Mesendoderm (in vitro differentiated cells): Measurements from ENCODE around the gene TWIST2.

Experiments
- DNase-seq: peaks from one replicate; pipeline ENCODE4 v3.0.0; 2013
- H2AK5ac ChIP-seq: 2 replicates; pipeline ENCODE4 v1.6.1; 2013; ENCODE audit warnings: low read length, inconsistent platforms
- H2BK120ac ChIP-seq: 2 replicates; pipeline ENCODE4 v1.6.1; 2013; ENCODE audit warnings: low read depth, mild to moderate bottlenecking, low read length, moderate library complexity, mixed read lengths
- H2BK15ac ChIP-seq: replicated peaks from 2 replicates; pipeline ENCODE4 v1.6.1; 2013; ENCODE audit warnings: low read depth, mild to moderate bottlenecking, moderate library complexity
- H2BK5ac ChIP-seq: 2 replicates; pipeline ENCODE4 v1.6.1; 2013; ENCODE audit warnings: low read length, inconsistent platforms
- H3K18ac ChIP-seq: 2 replicates; pipeline ENCODE4 v1.6.1; 2013; ENCODE audit warnings: mild to moderate bottlenecking, low read length, mixed read lengths
- H3K23ac ChIP-seq: one replicate; pipeline ENCODE4 v1.6.1; 2013; ENCODE audit warnings: low read length
- H3K27ac ChIP-seq: 2 replicates; pipeline ENCODE4 v1.5.1; 2013; ENCODE audit warnings: low read depth, mild to moderate bottlenecking, inconsistent platforms, low read length, moderate library complexity
- H3K27me3 ChIP-seq: 2 replicates; pipeline ENCODE4 v1.6.1; 2013; ENCODE audit warnings: low read length, control low read depth, mild to moderate bottlenecking, inconsistent platforms; ENCODE audit not compliant: insufficient read depth, poor library complexity
- H3K36me3 ChIP-seq: 2 replicates; pipeline ENCODE4 v1.6.1; 2013; ENCODE audit warnings: low read length, inconsistent platforms; ENCODE audit not compliant: control insufficient read depth, insufficient read depth
- H3K4ac ChIP-seq: one replicate; pipeline ENCODE4 v1.6.1; 2013; ENCODE audit warnings: low read depth, mild to moderate bottlenecking, low read length, moderate library complexity
- H3K4me1 ChIP-seq: 2 replicates; pipeline ENCODE4 v1.6.1; 2013; ENCODE audit warnings: low read depth, low read length, inconsistent platforms; ENCODE audit not compliant: control insufficient read depth
- H3K4me2 ChIP-seq: 2 replicates; pipeline ENCODE4 v1.6.1; 2013; ENCODE audit warnings: low read length
- H3K4me3 ChIP-seq: 2 replicates; pipeline ENCODE4 v1.5.1; 2013; ENCODE audit warnings: mild to moderate bottlenecking, low read length
- H3K56ac ChIP-seq: one replicate; pipeline ENCODE4 v1.6.1; 2013; ENCODE audit warnings: low read length
- H3K79me1 ChIP-seq: 2 replicates; pipeline ENCODE4 v1.6.1; 2013; ENCODE audit warnings: low read length, inconsistent platforms
- H3K79me2 ChIP-seq: 2 replicates; pipeline ENCODE4 v1.6.1; 2013; ENCODE audit warnings: mild to moderate bottlenecking, low read length; ENCODE audit not compliant: control insufficient read depth, insufficient read depth
- H3K9ac ChIP-seq: 2 replicates; pipeline ENCODE4 v1.6.1; 2013; ENCODE audit warnings: low read length, inconsistent platforms
- H4K5ac ChIP-seq: one replicate; pipeline ENCODE4 v1.6.1; 2013; ENCODE audit warnings: low read length
- H4K8ac ChIP-seq: one replicate; pipeline ENCODE4 v1.6.1; 2013; ENCODE audit warnings: low read depth, mild to moderate bottlenecking, control low read depth, low read length, moderate library complexity
- WGBS: extraction: QIAGEN DNeasy Blood & Tissue Kit; methylation state at CpG from one replicate; pipeline ENCODE4 v1.1.7; 2013; ENCODE audit warnings: low lambda C conversion rate, missing lambda C conversion rate; ENCODE audit not compliant: insufficient coverage; ENCODE audit errors: extremely low coverage; 5-methylcytosine and 5-hydroxymethylcytosine counted together

TWIST2 gene

DNA sequence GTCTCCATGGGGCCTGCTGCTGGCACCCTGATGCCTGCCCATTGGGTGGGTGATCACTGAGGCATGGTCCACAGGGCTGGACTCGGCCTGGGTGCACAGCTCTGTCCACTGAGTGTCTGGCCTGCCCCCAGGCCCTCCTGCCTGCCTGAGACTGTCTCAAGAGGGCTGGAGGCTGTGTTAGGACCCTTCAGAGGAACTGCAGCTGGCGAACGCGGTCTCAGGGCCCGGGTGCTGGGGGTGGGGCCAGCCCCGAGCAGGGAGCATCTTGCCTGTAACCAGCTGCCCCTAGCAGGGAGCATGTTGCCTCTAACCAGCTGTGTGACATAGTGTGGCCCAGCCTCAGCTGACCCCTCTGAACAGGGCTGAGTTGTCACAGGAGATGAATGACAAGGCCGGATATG lies 50.0 kb downstream of the TWIST2 start:
- H2BK120ac ChIP-seq: no peak overlapping the region
- H2AK5ac ChIP-seq: no peak overlapping the region
- no peak overlapping the region for H2BK5ac ChIP-seq
- no peak overlapping the region for H3K27ac ChIP-seq
- H3K79me1 ChIP-seq: no peaks in the 10 kb centered on the region
- H3K9ac ChIP-seq: no peak overlapping the region
- H3K36me3 ChIP-seq: no peaks in the 10 kb centered on the region
- no peak overlapping the region for H4K5ac ChIP-seq
- H3K4me3 ChIP-seq: no peak overlapping the region
- no peaks in the 10 kb centered on the region for H3K79me2 ChIP-seq
- no peak overlapping the region for H3K4ac ChIP-seq
- H2BK15ac ChIP-seq: no peak overlapping the region
- H4K8ac ChIP-seq: no peak overlapping the region
- no peak overlapping the region for H3K4me2 ChIP-seq
- H3K56ac ChIP-seq: no peak overlapping the region
- no peak overlapping the region for H3K18ac ChIP-seq
- H3K23ac ChIP-seq: no peak overlapping the region
- peaks cover 9% of the 10 kb centered on the region for H3K4me1 ChIP-seq
- no peaks in the 10 kb centered on the region for H3K27me3 ChIP-seq
- DNase-seq: no peak
- WGBS: no CpG with 5 or more reads among the region's 7 CpGs

GRCh38 chr2:238898534-238899281 lies 50.8 kb downstream of the TWIST2 start:
- peaks cover 9% of the 10 kb centered on the region for H3K4me1 ChIP-seq
- no peaks in the 10 kb centered on the region for H3K79me2 ChIP-seq
- no peak overlapping the region for H3K23ac ChIP-seq
- no peak overlapping the region for H2BK15ac ChIP-seq
- H4K8ac ChIP-seq: no peak overlapping the region
- no peaks in the 10 kb centered on the region for H3K79me1 ChIP-seq
- H3K27ac ChIP-seq: no peak overlapping the region
- H2BK120ac ChIP-seq: no peak overlapping the region
- H3K4me2 ChIP-seq: no peak overlapping the region
- no peak overlapping the region for H2BK5ac ChIP-seq
- H3K27me3 ChIP-seq: no peaks in the 10 kb centered on the region
- no peak overlapping the region for H2AK5ac ChIP-seq
- H3K9ac ChIP-seq: no peak overlapping the region
- H3K36me3 ChIP-seq: no peaks in the 10 kb centered on the region
- no peak overlapping the region for H3K4ac ChIP-seq
- H4K5ac ChIP-seq: no peak overlapping the region
- no peak overlapping the region for H3K4me3 ChIP-seq
- DNase-seq: no peak
- no peak overlapping the region for H3K56ac ChIP-seq
- no CpG with 5 or more reads among the region's 22 CpGs for WGBS
- H3K18ac ChIP-seq: no peak overlapping the region

DNA sequence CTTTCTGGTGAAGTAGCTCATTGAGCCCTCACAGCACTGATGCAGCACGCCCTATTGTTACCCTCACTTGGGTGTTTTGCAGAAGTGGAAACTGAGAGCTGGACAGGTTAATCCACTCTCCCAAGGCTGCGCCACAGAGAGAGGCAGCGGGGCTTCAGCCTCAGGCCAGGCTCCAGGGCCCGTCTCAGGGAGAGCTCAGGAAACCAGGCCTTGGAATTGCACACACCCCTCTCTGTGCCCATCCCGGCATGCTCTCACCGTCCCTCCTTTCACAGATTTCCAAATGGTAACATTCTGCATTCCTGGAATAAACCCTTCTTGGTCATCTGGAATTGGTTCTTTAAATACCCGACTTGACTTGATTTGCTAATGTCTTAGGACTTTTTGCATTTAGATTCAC lies 51.5 kb downstream of the TWIST2 start:
- DNase-seq: no peak
- Histone ChIP-seq H4K5ac (no peak overlapping the region), H3K79me1 (no peaks in the 10 kb centered on the region), H3K79me2 (no peaks in the 10 kb centered on the region), H3K4me1 (peaks cover 9% of the 10 kb centered on the region), H3K18ac (no peak overlapping the region), H3K9ac (no peak overlapping the region), H3K4ac (no peak overlapping the region), H4K8ac (no peak overlapping the region), H2BK15ac (no peak overlapping the region), H3K27ac (no peak overlapping the region), H3K4me3 (no peak overlapping the region), H3K4me2 (no peak overlapping the region), H2BK5ac (no peak overlapping the region), H3K27me3 (no peaks in the 10 kb centered on the region), H2BK120ac (no peak overlapping the region), H2AK5ac (no peak overlapping the region), H3K36me3 (no peaks in the 10 kb centered on the region), H3K56ac (no peak overlapping the region), H3K23ac (no peak overlapping the region)
- WGBS: no CpG with 5 or more reads among the region's 7 CpGs

DNA sequence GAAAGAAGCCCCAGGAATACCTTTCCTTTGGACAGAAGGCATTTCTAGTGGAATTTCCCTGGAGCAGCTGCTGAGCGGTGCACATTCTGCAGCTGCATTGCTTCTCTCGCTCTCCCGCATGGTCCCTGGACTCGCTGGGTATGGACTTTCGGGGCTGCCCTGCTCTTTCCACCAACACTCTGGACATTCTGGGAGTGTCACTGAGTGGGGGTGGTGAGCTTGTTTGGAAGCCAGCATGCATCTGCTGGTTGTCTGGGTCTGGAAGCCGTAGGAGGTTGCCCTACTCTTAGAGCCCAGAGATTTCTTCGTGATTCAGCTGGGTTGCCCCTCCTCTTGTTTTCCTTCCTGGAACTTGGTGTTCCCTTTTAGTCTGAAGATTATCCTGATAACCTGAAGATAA lies 52.6 kb downstream of the TWIST2 start:
- H4K5ac ChIP-seq: no peak overlapping the region
- WGBS: no CpG with 5 or more reads among the region's 7 CpGs
- no peak overlapping the region for H2BK120ac ChIP-seq
- no peak overlapping the region for H3K56ac ChIP-seq
- H2AK5ac ChIP-seq: no peak overlapping the region
- H3K79me2 ChIP-seq: no peaks in the 10 kb centered on the region
- H3K27ac ChIP-seq: no peak overlapping the region
- H3K4me1 ChIP-seq: peaks cover 3% of the 10 kb centered on the region
- no peak overlapping the region for H2BK5ac ChIP-seq
- H3K4ac ChIP-seq: no peak overlapping the region
- H3K23ac ChIP-seq: no peak overlapping the region
- H3K27me3 ChIP-seq: no peaks in the 10 kb centered on the region
- no peak overlapping the region for H3K4me2 ChIP-seq
- no peaks in the 10 kb centered on the region for H3K36me3 ChIP-seq
- H3K4me3 ChIP-seq: no peak overlapping the region
- no peak overlapping the region for H3K9ac ChIP-seq
- H3K18ac ChIP-seq: no peak overlapping the region
- H4K8ac ChIP-seq: no peak overlapping the region
- no peak overlapping the region for H2BK15ac ChIP-seq
- H3K79me1 ChIP-seq: no peaks in the 10 kb centered on the region
- DNase-seq: no peak

DNA sequence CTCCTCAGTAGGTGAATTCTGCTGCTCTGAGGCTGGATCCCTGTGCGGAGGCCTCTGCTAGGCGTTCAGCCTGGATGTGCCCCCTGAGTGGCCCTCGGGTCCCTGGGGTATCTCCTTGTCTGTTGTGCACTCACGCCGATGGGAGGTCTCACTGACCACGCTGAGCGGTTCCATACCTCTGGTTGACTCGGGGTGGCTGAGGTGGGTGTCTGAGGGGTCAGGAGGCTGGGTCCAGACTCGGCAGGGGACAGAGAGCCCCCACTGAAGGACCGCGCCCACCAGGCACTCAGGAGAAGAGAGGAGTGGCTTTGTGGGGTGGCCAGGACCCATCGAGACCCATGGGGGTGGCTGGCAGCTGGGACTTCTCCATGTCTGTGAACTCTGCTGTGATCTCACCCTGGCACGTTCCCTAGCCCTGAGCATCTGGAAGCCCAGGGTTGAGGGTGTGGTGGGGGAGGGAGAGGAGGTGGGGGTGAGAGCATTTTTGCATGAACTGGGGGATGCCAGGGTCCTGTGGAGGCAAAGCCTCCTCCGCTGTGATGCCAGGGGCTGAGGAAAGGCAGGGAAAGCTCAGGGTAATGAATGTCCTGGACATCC lies 53.7 kb downstream of the TWIST2 start:
- no peak overlapping the region for H3K27ac ChIP-seq
- no peaks in the 10 kb centered on the region for H3K79me1 ChIP-seq
- no peaks in the 10 kb centered on the region for H3K79me2 ChIP-seq
- H3K9ac ChIP-seq: no peak overlapping the region
- no peaks in the 10 kb centered on the region for H3K36me3 ChIP-seq
- H3K4ac ChIP-seq: no peak overlapping the region
- no peak overlapping the region for H2AK5ac ChIP-seq
- no peaks in the 10 kb centered on the region for H3K27me3 ChIP-seq
- H2BK15ac ChIP-seq: no peak overlapping the region
- no peak overlapping the region for H3K4me3 ChIP-seq
- no peak overlapping the region for H2BK120ac ChIP-seq
- H4K5ac ChIP-seq: no peak overlapping the region
- H3K4me2 ChIP-seq: no peak overlapping the region
- no peak overlapping the region for H3K56ac ChIP-seq
- H2BK5ac ChIP-seq: no peak overlapping the region
- no peak overlapping the region for H3K23ac ChIP-seq
- WGBS: no CpG with 5 or more reads among the region's 14 CpGs
- no peak for DNase-seq
- no peak overlapping the region for H4K8ac ChIP-seq
- no peaks in the 10 kb centered on the region for H3K4me1 ChIP-seq
- no peak overlapping the region for H3K18ac ChIP-seq

DNA sequence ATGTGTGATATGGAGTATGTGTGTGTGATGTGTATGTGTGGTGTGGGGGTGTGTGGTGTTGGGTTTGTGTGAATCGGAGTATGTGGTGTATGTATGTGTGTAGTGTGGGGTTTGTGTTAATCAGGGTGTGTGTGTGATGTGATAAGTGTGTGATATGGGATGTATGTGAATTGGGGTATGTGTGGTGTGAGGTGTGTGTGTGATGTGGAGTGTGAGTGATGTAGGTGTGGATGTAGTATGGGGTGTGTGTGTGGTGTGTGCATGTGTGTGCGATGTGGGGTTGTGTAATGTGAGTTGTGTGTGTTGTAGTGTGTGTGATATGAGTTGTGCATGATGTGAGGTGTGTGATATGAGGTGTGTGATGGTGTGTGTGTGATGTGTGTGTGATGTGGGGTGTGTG lies 54.4 kb downstream of the TWIST2 start:
- DNase-seq: no peak
- H3K4me2 ChIP-seq: no peak overlapping the region
- no peak overlapping the region for H3K9ac ChIP-seq
- H3K4me1 ChIP-seq: no peaks in the 10 kb centered on the region
- H3K4ac ChIP-seq: no peak overlapping the region
- H3K79me2 ChIP-seq: no peaks in the 10 kb centered on the region
- no peak overlapping the region for H2BK120ac ChIP-seq
- no peak overlapping the region for H4K8ac ChIP-seq
- H4K5ac ChIP-seq: no peak overlapping the region
- H3K4me3 ChIP-seq: no peak overlapping the region
- no peaks in the 10 kb centered on the region for H3K36me3 ChIP-seq
- no peak overlapping the region for H3K23ac ChIP-seq
- H3K56ac ChIP-seq: no peak overlapping the region
- no peak overlapping the region for H2BK15ac ChIP-seq
- H3K18ac ChIP-seq: no peak overlapping the region
- H2BK5ac ChIP-seq: no peak overlapping the region
- H2AK5ac ChIP-seq: no peak overlapping the region
- WGBS: 100% methylated on average over 2 of the region's 2 CpGs
- no peaks in the 10 kb centered on the region for H3K79me1 ChIP-seq
- H3K27me3 ChIP-seq: no peaks in the 10 kb centered on the region
- H3K27ac ChIP-seq: no peak overlapping the region
